ENCODE results near the gene RAB3IL1. TPM values are rescaled to one million over a fixed set of nuclear protein-coding genes. Genes with fewer than 3 reads are reported as not detected.
A peak's percentile ranks its signal among the peaks of the same experiment; 100 is the strongest.

Gene RAB3IL1
- total and polyA plus RNA-seq, 2 of the 13 experiments (the other 11 are each of a cell fraction or from before 2014, with no cell fraction given), result 1.2 to 2.0 TPM

GRCh38 chr11:61890529-61891330 lies 26.6 kb downstream of the RAB3IL1 start (continued):
- TF ChIP-seq, protein P1, sequence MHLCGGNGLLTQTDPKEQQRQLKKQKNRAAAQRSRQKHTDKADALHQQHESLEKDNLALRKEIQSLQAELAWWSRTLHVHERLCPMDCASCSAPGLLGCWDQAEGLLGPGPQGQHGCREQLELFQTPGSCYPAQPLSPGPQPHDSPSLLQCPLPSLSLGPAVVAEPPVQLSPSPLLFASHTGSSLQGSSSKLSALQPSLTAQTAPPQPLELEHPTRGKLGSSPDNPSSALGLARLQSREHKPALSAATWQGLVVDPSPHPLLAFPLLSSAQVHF (CRISPR knock-in tag; IDR thresholded peaks at IDR 0.05), result no peak
- TF ChIP-seq ZNF557 (CRISPR knock-in tag; IDR thresholded peaks at IDR 0.05) (no peak), POLR2AphosphoS5 (IDR thresholded peaks at IDR 0.05; ENCODE audit: low read depth, low read length) (no peak), ZNF883 (CRISPR knock-in tag; IDR thresholded peaks at IDR 0.05; ENCODE audit: not compliant biosample characterization) (no peak), MYNN (CRISPR knock-in tag; IDR thresholded peaks at IDR 0.05; ENCODE audit: low read depth) (no peak), POLR2AphosphoS2 (IDR thresholded peaks at IDR 0.05; ENCODE audit: low read depth, low read length) (no peak), ZBTB38 (CRISPR knock-in tag; IDR thresholded peaks at IDR 0.05) (no peak; the same call in 1 of the 2 replicates), TBX2 (CRISPR knock-in tag; IDR thresholded peaks at IDR 0.05; ENCODE audit: borderline replicate concordance) (peak; percentile 68; the same call in 1 of the 2 replicates), KDM5B (CRISPR knock-in tag; IDR thresholded peaks at IDR 0.05; ENCODE audit: borderline replicate concordance) (0 out of 2 replicates have a peak, but pooled peaks have one; percentile 49), RFXANK (CRISPR knock-in tag; IDR thresholded peaks at IDR 0.05) (no peak), YY1 (IDR thresholded peaks at IDR 0.05; ENCODE audit: insufficient read depth, insufficient replicate concordance, low read depth, low read length) (no peak), ETV5 (CRISPR knock-in tag; IDR thresholded peaks at IDR 0.05; ENCODE audit: borderline replicate concordance) (no peak; the same call in 1 of the 2 replicates), ZSCAN25 (CRISPR knock-in tag; IDR thresholded peaks at IDR 0.05) (0 out of 2 replicates have a peak, but pooled peaks have one; percentile 11), ZNF496 (CRISPR knock-in tag; IDR thresholded peaks at IDR 0.05; ENCODE audit: insufficient replicate concordance) (no peak), MAZ (IDR thresholded peaks at IDR 0.05; ENCODE audit: borderline replicate concordance, low read depth, low read length) (no peak), MAZ (CRISPR knock-in tag; IDR thresholded peaks at IDR 0.05; ENCODE audit: low read depth) (peak; percentile 4; the same call in 1 of the 2 replicates), ZNF891 (CRISPR knock-in tag; IDR thresholded peaks at IDR 0.05) (no peak), BRD4 (CRISPR knock-in tag; IDR thresholded peaks at IDR 0.05) (no peak), ZNF800 (CRISPR knock-in tag; IDR thresholded peaks at IDR 0.05) (0 out of 2 replicates have a peak, but pooled peaks have one; percentile 7), MAF1 (CRISPR knock-in tag; IDR thresholded peaks at IDR 0.05; ENCODE audit: borderline replicate concordance) (no peak), TOE1 (CRISPR knock-in tag; IDR thresholded peaks at IDR 0.05) (no peak), ZFP90 (CRISPR knock-in tag; IDR thresholded peaks at IDR 0.05; ENCODE audit: borderline replicate concordance) (no peak), SMAD1 (CRISPR knock-in tag; IDR thresholded peaks at IDR 0.05; ENCODE audit: borderline replicate concordance, low read depth) (peak; percentile 48; the same call in 1 of the 2 replicates), SP5 (CRISPR knock-in tag; IDR thresholded peaks at IDR 0.05; ENCODE audit: borderline replicate concordance, low read depth) (no peak), SMYD3 (CRISPR knock-in tag; IDR thresholded peaks at IDR 0.05) (no peak)
- TF ChIP-seq, protein P2, sequence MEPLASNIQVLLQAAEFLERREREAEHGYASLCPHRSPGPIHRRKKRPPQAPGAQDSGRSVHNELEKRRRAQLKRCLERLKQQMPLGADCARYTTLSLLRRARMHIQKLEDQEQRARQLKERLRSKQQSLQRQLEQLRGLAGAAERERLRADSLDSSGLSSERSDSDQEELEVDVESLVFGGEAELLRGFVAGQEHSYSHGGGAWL (CRISPR knock-in tag; IDR thresholded peaks at IDR 0.05), result peak; percentile 16
- TF ChIP-seq, protein P3, sequence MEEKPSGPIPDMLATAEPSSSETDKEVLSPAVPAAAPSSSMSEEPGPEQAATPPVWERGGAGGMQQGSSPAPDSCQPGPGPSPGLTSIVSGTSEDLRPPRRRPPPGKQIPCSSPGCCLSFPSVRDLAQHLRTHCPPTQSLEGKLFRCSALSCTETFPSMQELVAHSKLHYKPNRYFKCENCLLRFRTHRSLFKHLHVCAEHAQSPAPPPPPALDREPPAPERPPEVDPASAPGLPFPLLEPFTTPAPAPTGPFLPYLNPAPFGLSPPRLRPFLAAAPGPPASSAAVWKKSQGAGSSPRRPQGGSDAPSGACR (CRISPR knock-in tag; IDR thresholded peaks at IDR 0.05), result 0 out of 2 replicates have a peak, but pooled peaks have one; percentile 43
